HEK293T (cell line): ENCODE results near the gene COQ7.

Experiments
- CTCF ChIA-PET: fragments of 350-600 bp; formaldehyde crosslinking; extraction: SDS; loops from one replicate; lab custom pipeline; 2021; ENCODE audit warnings: antibody characterized with exemption, inconsistent platforms; lab: Yijun Ruan, JAX
- POLR2A ChIA-PET: fragments of 350-600 bp; formaldehyde crosslinking; extraction: SDS; loops from one replicate; lab custom pipeline; 2020; ENCODE audit warnings: antibody characterized with exemption, inconsistent platforms; lab: Yijun Ruan, JAX
- DNase-seq: peaks from one replicate; pipeline ENCODE4 v3.0.0; 2012; ENCODE audit warnings: mixed read lengths; ENCODE audit errors: extremely low spot score
- BHLHE40 ChIP-seq: fragments of 450-650 bp; IDR thresholded peaks from 2 replicates; pipeline ENCODE4 v1.6.1; 2016; ENCODE audit warnings: mild to moderate bottlenecking, moderate library complexity, borderline replicate concordance
- ELF4 ChIP-seq: fragments of 450-650 bp; IDR thresholded peaks from 2 replicates; pipeline ENCODE4 v1.6.1; 2017; ENCODE audit warnings: antibody characterized with exemption
- FOXA1 ChIP-seq: fragments of 450-650 bp; IDR thresholded peaks from 2 replicates; pipeline ENCODE4 v1.6.1; 2016; ENCODE audit warnings: mild to moderate bottlenecking
- FOXK2 ChIP-seq: fragments of 450-650 bp; IDR thresholded peaks from 2 replicates; pipeline ENCODE4 v1.6.1; 2016; ENCODE audit warnings: mild to moderate bottlenecking
- FOXM1 ChIP-seq: fragments of 450-650 bp; IDR thresholded peaks from 2 replicates; pipeline ENCODE4 v1.6.1; 2017; ENCODE audit warnings: mild to moderate bottlenecking, borderline replicate concordance
- HDGF ChIP-seq: fragments of 450-650 bp; IDR thresholded peaks from 2 replicates; pipeline ENCODE4 v1.6.1; 2017; ENCODE audit warnings: antibody characterized with exemption, borderline replicate concordance
- L3MBTL2 ChIP-seq: fragments of 450-650 bp; conservative IDR thresholded peaks from 2 replicates; pipeline ENCODE4 v1.6.1; 2016; ENCODE audit warnings: mild to moderate bottlenecking
- LEF1 ChIP-seq: fragments of 450-650 bp; IDR thresholded peaks from 2 replicates; pipeline ENCODE4 v1.6.1; 2017; ENCODE audit warnings: mild to moderate bottlenecking, borderline replicate concordance
- PKNOX1 ChIP-seq: fragments of 450-650 bp; IDR thresholded peaks from 2 replicates; pipeline ENCODE4 v1.6.1; 2016
- SP1 ChIP-seq: fragments of 450-650 bp; IDR thresholded peaks from 2 replicates; pipeline ENCODE4 v1.6.1; 2017
- TARDBP ChIP-seq: fragments of 450-650 bp; IDR thresholded peaks from 2 replicates; pipeline ENCODE4 v1.6.1; 2016
- ZNF384 ChIP-seq: fragments of 450-650 bp; IDR thresholded peaks from 2 replicates; pipeline ENCODE4 v1.6.1; 2016

The COQ7 gene

DNA sequence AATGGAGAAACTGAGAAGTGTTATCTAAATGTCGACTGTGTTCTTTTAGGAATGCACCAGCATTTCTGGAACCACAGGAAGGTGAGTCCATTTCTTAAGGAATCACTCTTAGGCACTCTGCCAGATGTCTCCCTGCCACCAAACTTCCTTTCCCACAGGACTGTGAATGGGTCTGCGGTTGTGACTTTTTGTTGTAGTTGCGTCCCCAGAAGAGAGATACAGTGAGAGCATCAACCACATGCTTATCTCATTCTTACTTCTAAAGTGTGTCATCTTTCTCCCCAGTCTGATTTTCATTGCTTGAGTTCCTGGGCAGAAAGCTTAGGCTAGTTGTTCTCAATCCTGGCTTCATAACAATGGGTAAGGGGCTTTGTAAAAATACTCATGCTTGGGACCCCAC lies 59.8 kb downstream of the COQ7 start:
- no peak for DNase-seq
- TF ChIP-seq FOXA1: no peak
- ChIA-PET POLR2A (no interaction called here), CTCF (no interaction called here)

GRCh38 chr16:19127674-19128131 lies 60.3 kb downstream of the COQ7 start:
- ChIA-PET POLR2A (no interaction called here), CTCF (no interaction called here)
- TF ChIP-seq TARDBP (no peak), ELF4 (no peak), L3MBTL2 (no peak), FOXK2 (no peak)

DNA sequence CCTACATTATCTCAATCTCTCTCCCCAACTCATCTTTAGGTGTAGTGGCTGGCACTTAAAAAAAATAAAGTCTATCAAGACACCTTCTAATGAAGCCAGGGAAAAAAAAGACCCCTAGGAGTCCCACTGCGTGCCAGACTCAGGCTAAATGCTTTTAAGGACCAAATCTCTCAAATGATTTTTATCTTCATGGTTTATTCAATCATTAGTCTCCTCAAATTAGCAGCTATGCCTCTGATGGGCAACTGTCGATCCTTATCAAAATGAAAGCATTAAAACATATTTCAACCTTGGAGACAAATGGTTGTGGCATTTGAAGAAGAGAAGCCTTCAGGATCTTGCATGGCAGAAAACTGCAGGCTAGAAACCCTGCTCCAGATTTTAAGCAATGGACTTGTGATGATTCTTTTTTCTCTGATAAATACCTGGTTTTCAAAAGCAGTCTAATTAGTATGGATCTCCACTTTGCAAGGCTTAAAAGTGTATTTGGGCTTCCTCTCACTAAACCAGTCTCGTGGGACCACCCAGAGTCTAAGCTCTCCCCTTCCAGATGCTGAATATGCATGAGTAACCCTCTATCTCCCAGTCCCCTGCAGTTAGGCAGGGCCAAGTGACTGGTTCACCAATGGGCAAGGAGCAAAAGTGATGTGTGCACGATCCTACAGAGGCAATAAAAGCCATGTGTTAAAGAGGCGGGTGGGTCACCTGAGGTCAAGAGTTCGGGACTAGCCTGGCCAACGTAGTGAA lies 61.2 kb downstream of the COQ7 start:
- ChIA-PET CTCF (no interaction called here), POLR2A (no interaction called here)
- TF ChIP-seq FOXK2: no peak
- no peak for TF ChIP-seq SP1
- no peak for TF ChIP-seq FOXA1
- TF ChIP-seq BHLHE40: no peak
- TF ChIP-seq FOXM1: no peak
- TF ChIP-seq PKNOX1: no peak
- TF ChIP-seq LEF1: no peak
- no peak for TF ChIP-seq HDGF
- TF ChIP-seq ZNF384: no peak
- no peak for DNase-seq

More at GRCh38 chr16:19127674-19128131, 60.3 kb downstream of the COQ7 start:
- DNase-seq: no peak
